AG10803 (cell line): Measurements from ENCODE around the gene SCN4A.

Experiments
- DNase-seq: peaks from one replicate; pipeline ENCODE4 v3.0.0; 2010; ENCODE audit warnings: low read depth
- H3K4me3 ChIP-seq: 2 replicates; pipeline ENCODE4 v1.5.1; 2011; ENCODE audit warnings: mild to moderate bottlenecking, low read length, control low read depth
- CTCF ChIP-seq: conservative IDR thresholded peaks from 2 replicates; pipeline ENCODE4 v1.5.1; 2011; ENCODE audit warnings: mild to moderate bottlenecking, low read length, control low read depth, inconsistent platforms

SCN4A gene

GRCh38 chr17:63937319-63937718, 35.4 kb downstream of the SCN4A start:
- no peak for TF ChIP-seq CTCF
- H3K4me3 ChIP-seq: no peak overlapping the region
- DNase-seq: no peak

- no peak for TF ChIP-seq CTCF
- H3K4me3 ChIP-seq: no peak overlapping the region
- DNase-seq: no peak
Observed at GRCh38 chr17:63934183-63935112, 38.3 kb downstream of the SCN4A start.

DNA sequence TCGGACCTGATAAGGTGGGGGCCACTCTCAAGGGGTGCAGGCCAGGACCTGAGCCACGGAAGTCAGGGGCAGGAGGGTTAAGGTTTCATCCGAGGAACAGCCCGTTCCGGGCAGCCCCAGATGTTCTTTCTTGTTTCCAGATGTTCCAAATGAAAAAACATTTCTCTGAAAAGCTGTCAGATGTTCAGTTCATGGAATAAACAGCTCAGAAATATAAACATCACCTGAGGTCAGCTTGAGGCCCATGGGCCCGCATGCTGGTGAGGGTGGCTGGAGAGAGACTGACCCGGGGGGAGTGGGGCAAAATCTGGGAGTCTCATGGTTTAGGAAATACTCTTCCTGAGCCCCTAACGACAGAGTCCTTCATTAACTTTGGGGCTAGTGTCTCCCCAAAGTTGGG, 39.1 kb downstream of the SCN4A start:
- no peak for DNase-seq
- TF ChIP-seq CTCF: no peak
- no peak overlapping the region for H3K4me3 ChIP-seq

DNA sequence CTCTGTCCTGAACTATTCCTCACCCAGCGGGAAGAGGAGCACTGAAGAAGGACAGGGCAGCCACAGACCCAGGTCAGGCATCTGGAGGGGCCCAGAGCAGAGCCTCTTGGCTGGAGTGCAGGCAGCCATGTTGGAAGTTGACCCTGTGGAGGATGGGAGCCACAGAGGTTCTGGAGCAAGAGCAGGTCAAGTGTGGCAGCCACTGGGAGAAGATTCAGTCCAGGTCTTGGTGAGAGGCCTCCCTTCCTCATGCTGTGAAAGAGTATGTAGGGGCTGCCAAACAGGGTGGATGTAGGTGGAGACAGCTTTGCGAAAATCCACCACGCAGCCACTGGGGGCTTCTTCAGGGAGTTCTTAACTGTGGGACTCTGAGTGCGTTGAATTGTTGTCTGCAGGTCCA, 40.0 kb downstream of the SCN4A start:
- no peak for TF ChIP-seq CTCF
- no peak for DNase-seq
- H3K4me3 ChIP-seq: no peak overlapping the region

- H3K4me3 ChIP-seq: no peak within 1 kb of the TSS
Observed at GRCh38 chr17:63931981-63932561, 40.6 kb downstream of the SCN4A start, which contains the start of gene CD79B. Gene CD79B, minus strand, starts transcription at chr17:63932331. Its CDS starts 70 bp downstream, at chr17:63932261.

GRCh38 chr17:63930951-63931575, 41.7 kb downstream of the SCN4A start:
- no peak for DNase-seq
- no peak for TF ChIP-seq CTCF
- H3K4me3 ChIP-seq: no peak overlapping the region

More at GRCh38 chr17:63931981-63932561, 40.6 kb downstream of the SCN4A start, which contains the start of gene CD79B:
- no peak for DNase-seq
- no peak for TF ChIP-seq CTCF
